ENCODE measurements around the gene NPVF.

NPVF gene, protein sequence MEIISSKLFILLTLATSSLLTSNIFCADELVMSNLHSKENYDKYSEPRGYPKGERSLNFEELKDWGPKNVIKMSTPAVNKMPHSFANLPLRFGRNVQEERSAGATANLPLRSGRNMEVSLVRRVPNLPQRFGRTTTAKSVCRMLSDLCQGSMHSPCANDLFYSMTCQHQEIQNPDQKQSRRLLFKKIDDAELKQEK

DNA sequence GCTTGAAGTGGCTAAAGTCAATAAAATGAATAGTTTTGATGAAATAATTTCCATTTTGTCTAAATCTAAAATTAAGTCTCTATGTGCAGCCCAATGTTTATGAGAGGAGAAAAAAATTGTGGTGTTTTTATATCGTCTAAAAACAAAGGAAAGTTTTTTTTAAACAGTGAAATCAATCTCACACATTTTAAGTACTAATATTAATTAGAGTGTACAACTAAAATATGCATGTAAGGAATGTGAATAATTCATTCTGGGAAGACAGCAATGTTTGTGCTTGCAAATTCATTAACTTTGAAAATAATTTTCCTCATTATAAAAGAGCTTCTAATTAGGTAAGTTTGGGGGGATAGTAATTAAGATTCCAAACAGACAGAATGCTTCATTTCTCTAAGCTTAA lies at the start of gene NPVF:
NPVF (minus strand) TSS at position 101 of the 400 bp plus-strand sequence; CDS start at position 54, 47 bp downstream.
- no peak for DNase-seq

GRCh38 chr7:25272265-25272664 lies 44.0 kb upstream of the NPVF start:
- no peak for DNase-seq

DNA sequence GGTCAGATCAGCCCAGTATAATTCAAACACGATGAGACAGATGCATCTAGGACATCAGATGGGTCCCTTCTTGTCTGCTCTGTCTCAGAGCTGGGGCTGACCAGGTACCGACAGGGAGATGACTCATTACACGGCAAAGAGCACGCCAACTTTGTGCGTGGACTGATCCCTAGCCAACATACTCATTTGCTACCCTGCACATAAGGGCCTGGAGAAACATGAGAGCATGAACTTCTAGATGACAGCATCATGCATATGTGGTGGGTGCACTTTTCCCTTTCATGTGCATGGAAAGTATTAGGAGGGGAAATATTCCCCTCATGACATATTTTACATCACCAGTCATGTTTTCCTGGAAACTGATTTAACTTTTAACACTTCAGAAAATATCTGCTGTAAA lies 35.1 kb upstream of the NPVF start:
- no peak for DNase-seq

GRCh38 chr7:25262586-25262985 lies 34.3 kb upstream of the NPVF start:
- no peak for DNase-seq

DNA sequence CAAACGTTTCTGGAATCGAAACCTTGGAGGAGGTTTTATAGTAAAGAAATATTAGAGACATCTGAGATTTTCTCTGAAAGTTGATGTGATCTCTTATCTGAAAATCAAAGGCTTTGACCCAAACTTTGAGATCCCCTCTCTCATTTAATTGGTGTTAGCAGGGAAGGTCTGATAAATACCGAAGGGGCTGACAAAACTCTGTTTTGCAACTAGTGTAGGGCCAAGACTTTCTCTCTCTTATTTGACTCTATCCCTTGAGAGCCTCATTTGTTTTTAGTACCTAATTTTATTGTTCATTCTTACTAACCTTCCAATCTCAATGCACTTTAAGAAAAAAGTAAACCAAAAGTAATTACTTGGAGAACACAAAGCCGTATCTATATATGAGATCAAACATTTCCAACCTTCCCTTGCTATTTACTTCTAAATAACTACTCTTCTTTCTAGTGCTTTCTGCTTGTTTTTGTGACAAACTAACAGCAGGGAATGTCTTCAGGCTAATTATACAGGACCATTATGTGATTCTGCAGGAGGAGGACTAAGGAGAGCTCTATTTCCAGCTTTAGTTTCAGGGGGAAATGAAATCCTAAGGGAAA lies 33.4 kb upstream of the NPVF start:
- no peak for DNase-seq

DNA sequence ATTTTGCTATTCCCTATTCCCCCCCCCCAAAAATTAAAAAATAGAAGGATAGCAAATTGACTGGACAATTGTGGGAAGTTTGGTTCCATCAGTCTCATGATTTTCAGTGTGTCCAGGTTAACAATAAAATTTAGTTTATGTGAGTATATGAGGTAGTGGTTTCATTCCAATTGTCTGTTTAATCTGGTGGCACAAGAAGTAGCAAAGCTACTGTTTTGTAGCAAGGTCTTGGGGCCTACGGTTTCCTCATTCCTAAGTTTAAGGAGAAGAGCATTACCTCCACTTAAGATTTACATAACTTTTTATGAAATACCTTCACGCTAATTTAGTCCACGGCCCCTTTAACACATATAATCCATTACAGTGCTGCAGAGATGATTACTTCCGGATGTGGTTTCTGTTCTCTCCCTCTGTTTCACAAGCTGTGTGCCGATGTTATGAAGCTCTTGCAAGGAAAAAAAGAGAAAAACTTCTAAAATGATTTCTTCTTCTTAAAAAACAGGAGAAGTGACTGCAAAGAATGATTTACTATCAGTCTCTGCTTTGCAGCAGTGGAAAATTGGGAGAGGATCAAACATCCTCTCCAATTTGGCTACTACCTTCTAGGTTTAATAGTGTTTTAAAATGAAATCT lies 32.7 kb upstream of the NPVF start:
- no peak for DNase-seq

GRCh38 chr7:25259487-25260243 lies 31.4 kb upstream of the NPVF start:
- peak; percentile 61 for DNase-seq

DNA sequence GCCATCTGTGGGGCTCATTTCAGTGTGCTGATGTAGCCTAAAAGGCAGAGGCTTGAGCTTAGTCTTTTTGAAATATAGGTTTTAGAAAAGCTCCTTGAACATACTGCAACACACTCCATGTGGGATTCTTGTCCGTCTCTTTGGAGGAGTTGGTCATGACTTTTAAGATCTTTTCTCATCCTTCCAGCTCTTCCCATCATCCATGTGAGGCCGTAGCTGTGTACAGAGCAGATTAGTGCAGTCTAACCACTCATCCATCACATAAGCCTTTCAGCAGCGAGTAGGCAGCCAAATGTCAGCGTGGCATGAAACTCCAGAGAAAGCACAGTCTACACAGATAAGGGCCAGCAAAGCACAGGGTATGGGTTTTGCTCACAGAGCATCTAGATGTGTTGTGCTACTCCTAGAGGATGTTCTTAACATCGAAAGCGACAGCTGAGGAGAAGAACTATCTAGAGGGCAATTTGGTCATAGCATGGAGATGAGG lies 28.1 kb upstream of the NPVF start:
- no peak for DNase-seq

GRCh38 chr7:25255611-25256332 lies 27.5 kb upstream of the NPVF start:
- DNase-seq, result no peak

- DNase-seq, result no peak
Observed at GRCh38 chr7:25254604-25255003, 26.3 kb upstream of the NPVF start.

- no peak for DNase-seq
Observed at GRCh38 chr7:25253714-25254113, 25.4 kb upstream of the NPVF start.

DNA sequence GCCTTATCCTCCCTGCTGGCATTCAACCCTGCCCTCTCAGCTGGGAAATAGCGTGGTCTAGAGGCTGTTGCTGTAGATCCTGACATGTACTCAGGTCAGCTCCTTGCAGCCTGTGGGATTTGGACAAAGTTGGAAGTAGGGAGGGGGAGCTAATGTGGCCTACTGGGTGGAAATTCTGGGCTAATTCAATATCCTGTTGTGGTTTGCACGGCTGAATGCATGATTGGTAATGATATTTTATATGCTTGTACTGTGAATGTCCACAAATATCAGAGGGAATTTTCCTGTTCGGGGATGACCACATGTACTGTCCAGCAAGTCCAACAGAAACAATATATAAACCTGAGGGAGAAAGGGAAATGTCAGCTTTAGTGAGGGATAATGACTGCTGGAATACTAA lies 22.1 kb upstream of the NPVF start:
- no peak for DNase-seq

- DNase-seq, result no peak
Observed at GRCh38 chr7:25249772-25250171, 21.5 kb upstream of the NPVF start.

- no peak for DNase-seq
Observed at GRCh38 chr7:25246306-25246705, 18.0 kb upstream of the NPVF start.

DNA sequence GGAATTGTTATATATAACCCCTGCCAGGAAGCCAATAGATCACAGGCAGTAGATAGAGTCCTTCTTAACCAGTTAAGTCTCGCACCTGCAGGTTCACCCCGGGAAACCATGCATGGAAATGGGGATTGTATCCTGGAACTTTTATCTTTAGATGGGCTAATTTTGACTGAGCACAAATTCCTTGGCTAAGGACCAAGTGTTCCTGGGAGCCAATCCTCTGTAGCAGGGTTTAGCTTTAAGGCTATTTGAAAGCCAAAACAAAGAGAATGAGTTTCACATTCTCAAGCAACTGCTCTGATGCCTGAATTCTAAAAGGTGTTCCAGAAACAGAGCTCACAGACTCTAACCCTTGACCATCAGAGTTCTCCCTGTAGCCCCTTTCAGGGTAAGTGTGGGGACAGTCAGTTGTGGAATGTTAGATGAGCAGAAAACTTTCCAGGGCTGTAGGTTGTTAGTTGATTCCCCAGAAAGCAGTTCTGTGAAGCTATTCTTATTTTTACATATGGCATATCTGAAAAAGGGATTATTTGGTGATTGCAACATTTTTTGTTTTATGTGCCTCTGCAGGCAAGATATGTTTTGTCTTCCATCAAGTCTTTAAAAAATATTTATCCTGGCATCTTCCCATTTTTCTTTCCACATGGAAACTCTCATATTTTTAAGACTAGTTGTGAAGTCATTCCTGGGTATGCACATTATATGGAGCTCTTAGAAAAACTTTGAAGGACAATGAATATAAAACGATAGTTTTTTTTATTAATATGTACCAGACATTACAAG lies 16.2 kb upstream of the NPVF start:
- DNase-seq, result no peak

DNA sequence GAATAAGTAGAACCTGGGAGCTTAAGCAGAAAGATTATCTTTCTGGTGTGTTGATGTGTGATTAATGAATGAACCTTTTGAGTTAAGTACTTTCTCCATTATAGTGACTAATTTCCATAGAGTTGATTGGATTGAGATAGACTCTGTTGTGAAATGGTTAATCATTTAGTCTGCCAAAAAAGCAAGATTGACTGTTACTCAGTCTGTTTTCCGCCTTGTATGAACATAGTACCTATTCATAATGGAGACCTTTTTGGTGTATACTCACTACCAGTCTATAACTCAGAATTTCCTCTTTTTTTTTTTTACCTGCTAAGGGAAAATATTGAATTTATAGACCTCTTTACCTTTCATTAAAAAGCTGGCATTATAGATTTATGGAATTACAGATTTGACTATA lies 14.4 kb upstream of the NPVF start:
- no peak for DNase-seq

DNA sequence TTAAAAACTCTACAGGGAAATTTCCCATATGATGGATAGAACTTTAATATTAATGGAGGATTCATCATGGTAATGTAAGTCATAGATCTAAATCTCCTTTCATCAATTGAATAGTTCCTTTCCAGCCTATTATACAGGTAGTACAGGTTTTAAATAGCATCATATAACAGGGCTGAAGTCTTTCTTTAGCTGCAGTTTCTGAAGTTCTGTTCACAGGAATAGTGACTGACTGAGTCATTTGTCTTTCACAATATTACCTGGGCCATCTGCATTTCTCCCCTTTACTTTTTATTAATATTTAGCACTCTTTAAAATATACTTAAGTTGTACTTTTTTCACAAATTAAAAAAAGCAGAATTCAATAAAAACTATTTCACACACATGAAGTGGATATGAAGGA lies 12.6 kb upstream of the NPVF start:
- DNase-seq, result no peak

DNA sequence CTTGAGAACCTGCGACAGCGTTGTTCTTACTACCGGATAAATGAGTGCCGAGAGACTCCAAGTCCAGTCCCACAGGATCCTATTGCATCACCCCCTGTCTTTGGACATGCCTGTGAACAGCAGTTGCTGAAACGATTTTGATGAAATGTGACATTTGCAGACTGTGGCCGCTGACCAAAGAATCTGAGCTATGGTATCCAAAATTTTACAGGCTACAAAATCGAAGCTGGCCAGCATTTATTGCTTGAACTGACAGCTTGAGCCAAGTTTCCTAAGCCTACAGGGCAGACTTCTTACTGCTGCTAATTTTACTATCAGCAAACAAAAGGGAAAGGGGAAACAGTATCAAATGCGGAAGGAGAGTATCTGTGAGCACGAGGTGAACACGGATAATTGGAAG lies 12.1 kb upstream of the NPVF start:
- DNase-seq, result no peak

GRCh38 chr7:25239888-25240287 lies 11.6 kb upstream of the NPVF start:
- DNase-seq, result no peak

DNA sequence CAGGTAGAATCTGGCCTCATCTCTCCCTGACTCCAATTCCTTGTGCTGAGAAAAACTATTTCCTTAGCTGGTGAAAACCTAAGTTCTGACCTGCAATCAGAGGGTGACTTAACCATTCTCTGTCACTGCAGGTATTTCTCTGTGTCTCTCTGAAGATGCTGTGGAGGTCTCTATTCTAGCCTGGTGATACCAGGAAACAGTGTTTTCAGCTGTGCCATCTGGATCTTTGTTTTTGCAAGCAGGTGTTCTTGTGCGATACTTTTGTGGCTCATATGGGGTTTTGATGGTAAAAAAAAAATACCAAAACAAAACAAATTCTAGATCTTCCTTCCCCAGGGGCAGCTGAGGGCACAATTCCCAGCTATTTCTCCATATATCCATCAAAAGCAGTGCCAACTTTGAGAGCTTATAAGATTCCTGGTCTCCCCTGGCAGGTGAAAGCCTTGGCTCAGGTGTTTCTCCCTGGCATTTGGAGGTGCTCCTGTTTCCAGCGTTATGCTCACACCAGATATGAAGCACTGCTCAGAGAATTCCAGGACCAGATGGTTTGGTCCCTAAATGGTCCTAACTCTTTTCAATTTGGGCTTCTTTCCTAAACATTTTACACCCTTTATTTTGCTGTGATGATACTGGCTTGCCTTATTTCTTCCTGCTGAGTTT lies 9.9 kb upstream of the NPVF start:
- DNase-seq, result no peak

DNA sequence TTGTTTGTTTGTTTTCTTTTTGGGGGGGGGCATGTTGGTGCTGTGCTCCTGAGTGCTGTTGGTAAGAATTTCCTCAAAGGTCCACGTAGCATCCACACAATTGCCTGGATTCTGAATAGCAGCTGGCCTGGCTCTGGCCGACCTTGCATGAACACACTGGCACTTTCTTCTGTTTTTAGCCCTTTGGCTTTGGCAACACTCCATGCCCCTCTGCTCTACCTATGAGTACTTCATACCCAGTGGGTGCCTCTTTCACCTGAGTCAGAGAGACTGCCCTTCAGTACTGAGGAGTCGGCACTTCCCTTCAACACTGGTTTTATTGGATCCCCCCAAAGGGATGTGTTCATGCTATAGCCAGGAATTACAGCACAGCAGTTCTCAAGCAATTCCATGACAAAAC lies 7.2 kb upstream of the NPVF start:
- no peak for DNase-seq

GRCh38 chr7:25234336-25234735 lies 6.0 kb upstream of the NPVF start:
- DNase-seq, result no peak
